ENCODE results near the gene OR5B2. TPM values are rescaled to one million over a fixed set of nuclear protein-coding genes. Genes with fewer than 3 reads are reported as not detected.

The OR5B2 gene
- total RNA-seq, 4 donors from 2014 or later = not detected

DNA sequence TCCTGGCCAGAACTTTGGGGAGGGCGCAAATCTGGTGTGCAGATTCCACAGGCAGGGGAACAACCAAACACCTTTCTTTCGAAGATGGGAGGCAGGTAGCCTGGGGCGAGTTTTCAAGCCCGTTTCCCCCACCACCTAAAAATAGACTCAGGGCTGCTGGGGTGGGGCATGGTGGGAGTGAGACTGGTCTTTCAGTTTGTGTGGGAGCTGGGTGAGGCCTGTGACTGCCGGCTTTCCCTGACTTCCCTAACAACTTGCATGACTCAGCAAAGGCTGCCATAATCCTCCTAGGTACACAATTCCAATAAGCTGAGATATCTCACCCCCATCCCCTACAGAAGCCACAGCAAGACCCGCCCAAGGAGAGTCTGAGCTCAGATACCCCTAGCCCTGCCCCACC is 18.4 kb upstream of the OR5B2 start:
- H3K9me3 ChIP-seq = peaks cover 23% of the 10 kb centered on the region
- no peak overlapping the region for H3K27ac ChIP-seq
- H3K27me3 ChIP-seq = no peaks in the 10 kb centered on the region
- no peak for DNase-seq (ENCODE audit: low spot score in 2 of 2)
- no peaks in the 10 kb centered on the region for H3K36me3 ChIP-seq
- H3K4me3 ChIP-seq = no peak overlapping the region
- TF ChIP-seq POLR2AphosphoS5 (IDR thresholded peaks at IDR 0.05) = no peak
- TF ChIP-seq, protein P1, sequence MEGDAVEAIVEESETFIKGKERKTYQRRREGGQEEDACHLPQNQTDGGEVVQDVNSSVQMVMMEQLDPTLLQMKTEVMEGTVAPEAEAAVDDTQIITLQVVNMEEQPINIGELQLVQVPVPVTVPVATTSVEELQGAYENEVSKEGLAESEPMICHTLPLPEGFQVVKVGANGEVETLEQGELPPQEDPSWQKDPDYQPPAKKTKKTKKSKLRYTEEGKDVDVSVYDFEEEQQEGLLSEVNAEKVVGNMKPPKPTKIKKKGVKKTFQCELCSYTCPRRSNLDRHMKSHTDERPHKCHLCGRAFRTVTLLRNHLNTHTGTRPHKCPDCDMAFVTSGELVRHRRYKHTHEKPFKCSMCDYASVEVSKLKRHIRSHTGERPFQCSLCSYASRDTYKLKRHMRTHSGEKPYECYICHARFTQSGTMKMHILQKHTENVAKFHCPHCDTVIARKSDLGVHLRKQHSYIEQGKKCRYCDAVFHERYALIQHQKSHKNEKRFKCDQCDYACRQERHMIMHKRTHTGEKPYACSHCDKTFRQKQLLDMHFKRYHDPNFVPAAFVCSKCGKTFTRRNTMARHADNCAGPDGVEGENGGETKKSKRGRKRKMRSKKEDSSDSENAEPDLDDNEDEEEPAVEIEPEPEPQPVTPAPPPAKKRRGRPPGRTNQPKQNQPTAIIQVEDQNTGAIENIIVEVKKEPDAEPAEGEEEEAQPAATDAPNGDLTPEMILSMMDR (IDR thresholded peaks at IDR 0.05) = no peak
- WGBS = 87% methylated on average over 6 of the region's 6 CpGs
- no peaks in the 10 kb centered on the region for H3K4me1 ChIP-seq

DNA sequence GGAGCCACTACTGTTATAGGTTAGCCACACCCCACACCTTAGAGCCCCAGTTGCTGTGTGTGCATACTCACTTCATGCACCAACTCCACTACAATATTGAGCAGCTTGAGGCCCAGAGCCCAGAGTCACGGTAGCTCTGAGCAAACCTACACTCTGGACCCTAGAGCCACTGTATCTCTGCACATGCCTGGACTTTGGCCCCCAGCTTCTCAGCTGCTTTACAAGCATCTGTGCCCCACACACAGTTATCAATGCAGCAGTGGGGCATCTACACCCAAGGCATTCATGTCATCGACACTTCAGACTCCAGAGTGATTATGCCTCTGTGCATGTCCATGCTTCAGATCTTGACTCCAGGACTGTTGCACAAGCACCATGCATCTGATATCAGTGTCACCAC is 16.4 kb upstream of the OR5B2 start:
- no peaks in the 10 kb centered on the region for H3K4me1 ChIP-seq
- no peaks in the 10 kb centered on the region for H3K36me3 ChIP-seq
- no peak for DNase-seq (ENCODE audit: low spot score in 2 of 2)
- H3K27me3 ChIP-seq = no peaks in the 10 kb centered on the region
- TF ChIP-seq POLR2A (IDR thresholded peaks at IDR 0.05) = no peak
- TF ChIP-seq, protein P1 (IDR thresholded peaks at IDR 0.05) = no peak
- no peak for TF ChIP-seq EP300 (IDR thresholded peaks at IDR 0.05)
- no peak for TF ChIP-seq POLR2AphosphoS5 (IDR thresholded peaks at IDR 0.05)
- WGBS = 94% methylated on average over 2 of the region's 2 CpGs
- no peak overlapping the region for H3K27ac ChIP-seq
- H3K4me3 ChIP-seq = no peak overlapping the region
- H3K9me3 ChIP-seq = peaks cover 23% of the 10 kb centered on the region

GRCh38 chr11:58442136-58442535 is 14.2 kb upstream of the OR5B2 start, which contains the start of gene OR5B12:
Gene OR5B12 (minus strand): TSS chr11:58442236. CDS start chr11:58440151, 2,085 bp downstream.
- WGBS = 79% methylated on average over 1 of the region's 1 CpG
- TF ChIP-seq POLR2A (IDR thresholded peaks at IDR 0.05) = no peak
- TF ChIP-seq, protein P1 (IDR thresholded peaks at IDR 0.05) = no peak
- TF ChIP-seq POLR2AphosphoS5 (IDR thresholded peaks at IDR 0.05) = no peak
- TF ChIP-seq EP300 (IDR thresholded peaks at IDR 0.05) = no peak
- Histone ChIP-seq H3K27me3 (no peaks in the 10 kb centered on the region), H3K27ac (no peak within 1 kb of the TSS), H3K36me3 (no peaks in the 10 kb centered on the region), H3K9me3 (peaks cover 23% of the 10 kb centered on the region), H3K4me1 (no peaks in the 10 kb centered on the region), H3K4me3 (no peak within 1 kb of the TSS)
- DNase-seq (ENCODE audit: low spot score in 2 of 2) = no peak

- Histone ChIP-seq H3K36me3 (no peaks in the 10 kb centered on the region), H3K27me3 (no peaks in the 10 kb centered on the region), H3K27ac (no peak overlapping the region), H3K9me3 (no peaks in the 10 kb centered on the region), H3K4me3 (no peak overlapping the region), H3K4me1 (no peaks in the 10 kb centered on the region)
- TF ChIP-seq POLR2AphosphoS5 (IDR thresholded peaks at IDR 0.05) = no peak
- TF ChIP-seq POLR2A (IDR thresholded peaks at IDR 0.05) = no peak
- no peak for TF ChIP-seq EP300 (IDR thresholded peaks at IDR 0.05)
- TF ChIP-seq, protein P1 (IDR thresholded peaks at IDR 0.05) = no peak
- no peak for DNase-seq (ENCODE audit: low spot score in 2 of 2)
- 66% methylated on average over 4 of the region's 4 CpGs for WGBS
Observed at GRCh38 chr11:58438486-58438885, 10.6 kb upstream of the OR5B2 start.

DNA sequence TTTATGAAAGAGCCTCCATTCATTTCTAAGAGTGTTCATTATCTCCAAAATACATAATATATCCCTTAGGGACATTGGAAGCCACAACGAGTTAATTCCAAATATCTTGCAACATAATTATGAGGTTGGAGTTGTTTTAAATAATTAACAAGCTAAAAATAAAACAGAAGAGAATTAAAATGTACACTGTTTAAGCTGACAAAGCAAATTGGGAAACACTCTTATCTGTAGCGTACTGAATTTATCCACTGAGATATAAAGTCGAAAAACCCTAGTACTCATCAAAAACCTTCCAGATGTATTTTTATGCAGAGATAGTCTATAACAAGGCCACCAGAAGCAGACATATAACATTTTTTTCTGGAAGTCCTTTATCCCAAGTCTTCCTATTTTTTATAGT is 6.3 kb upstream of the OR5B2 start:
- no peaks in the 10 kb centered on the region for H3K27me3 ChIP-seq
- H3K4me3 ChIP-seq = no peak overlapping the region
- no peaks in the 10 kb centered on the region for H3K9me3 ChIP-seq
- 69% methylated on average over 3 of the region's 3 CpGs for WGBS
- TF ChIP-seq POLR2AphosphoS5 (IDR thresholded peaks at IDR 0.05) = no peak
- no peak for TF ChIP-seq POLR2A (IDR thresholded peaks at IDR 0.05)
- TF ChIP-seq EP300 (IDR thresholded peaks at IDR 0.05) = no peak
- TF ChIP-seq, protein P1 (IDR thresholded peaks at IDR 0.05) = no peak
- no peaks in the 10 kb centered on the region for H3K36me3 ChIP-seq
- no peak overlapping the region for H3K27ac ChIP-seq
- DNase-seq (ENCODE audit: low spot score in 2 of 2) = no peak
- no peaks in the 10 kb centered on the region for H3K4me1 ChIP-seq

All from suprapubic skin (tissue), 4 donors.